SIG-M5 treated with dmso at 0.1 percent for 504 hours (cell line): Measurements from ENCODE around the gene NUDT15.
"Not testable (repeated sequence)": the region's sequence is repeated elsewhere in the genome, so short reads cannot be mapped to it uniquely, and the experiment has no call there.

ENCODE experiments used
- DNase-seq: peaks from one replicate; lab custom pipeline; 2025; ENCODE audit not compliant: unreplicated experiment; lab: John Stamatoyannopoulos, UW

Gene NUDT15

GRCh38 chr13:48037346-48038173, at the start of gene NUDT15:
NUDT15 (plus strand) TSS chr13:48037726; CDS start chr13:48037747, 21 bp downstream.
- peak; percentile 95 for DNase-seq

GRCh38 chr13:47990427-47990826, 47.1 kb upstream of the NUDT15 start:
- no peak for DNase-seq

GRCh38 chr13:47990920-47991466, 46.5 kb upstream of the NUDT15 start:
- DNase-seq = no peak

- no peak for DNase-seq
Measured at GRCh38 chr13:47991859-47992258, 45.7 kb upstream of the NUDT15 start.

- no peak for DNase-seq
Measured at GRCh38 chr13:47997384-47997783, 40.1 kb upstream of the NUDT15 start.

- no peak for DNase-seq
Measured at GRCh38 chr13:47999973-48000372, 37.6 kb upstream of the NUDT15 start.

DNA sequence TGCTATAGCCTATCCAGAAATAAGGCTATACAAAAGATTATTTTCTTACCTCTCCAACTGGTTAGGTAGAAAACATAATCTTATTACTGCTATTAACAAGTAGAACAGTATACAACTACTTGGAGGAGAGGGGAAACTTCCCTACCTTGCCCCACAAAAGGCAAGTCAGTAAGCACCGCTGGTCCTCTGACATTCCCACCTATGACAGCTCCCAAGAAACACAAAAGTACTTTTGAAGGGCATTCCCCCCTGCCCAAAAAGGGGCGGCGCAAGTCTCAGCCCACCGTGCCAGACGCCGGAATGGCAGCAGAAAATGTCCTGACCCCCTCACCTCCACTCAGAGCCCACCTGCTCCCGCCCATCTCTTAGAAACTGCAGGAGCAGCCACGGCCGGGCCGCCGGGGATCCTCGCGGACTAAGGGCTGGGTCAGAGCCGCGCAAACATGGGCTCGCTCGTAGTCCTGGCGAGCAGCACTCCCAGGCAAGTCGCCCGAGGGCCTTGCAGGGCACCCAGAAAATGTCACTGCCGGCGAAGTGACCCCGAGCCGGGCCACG, 36.9 kb upstream of the NUDT15 start:
- DNase-seq = no peak

DNA sequence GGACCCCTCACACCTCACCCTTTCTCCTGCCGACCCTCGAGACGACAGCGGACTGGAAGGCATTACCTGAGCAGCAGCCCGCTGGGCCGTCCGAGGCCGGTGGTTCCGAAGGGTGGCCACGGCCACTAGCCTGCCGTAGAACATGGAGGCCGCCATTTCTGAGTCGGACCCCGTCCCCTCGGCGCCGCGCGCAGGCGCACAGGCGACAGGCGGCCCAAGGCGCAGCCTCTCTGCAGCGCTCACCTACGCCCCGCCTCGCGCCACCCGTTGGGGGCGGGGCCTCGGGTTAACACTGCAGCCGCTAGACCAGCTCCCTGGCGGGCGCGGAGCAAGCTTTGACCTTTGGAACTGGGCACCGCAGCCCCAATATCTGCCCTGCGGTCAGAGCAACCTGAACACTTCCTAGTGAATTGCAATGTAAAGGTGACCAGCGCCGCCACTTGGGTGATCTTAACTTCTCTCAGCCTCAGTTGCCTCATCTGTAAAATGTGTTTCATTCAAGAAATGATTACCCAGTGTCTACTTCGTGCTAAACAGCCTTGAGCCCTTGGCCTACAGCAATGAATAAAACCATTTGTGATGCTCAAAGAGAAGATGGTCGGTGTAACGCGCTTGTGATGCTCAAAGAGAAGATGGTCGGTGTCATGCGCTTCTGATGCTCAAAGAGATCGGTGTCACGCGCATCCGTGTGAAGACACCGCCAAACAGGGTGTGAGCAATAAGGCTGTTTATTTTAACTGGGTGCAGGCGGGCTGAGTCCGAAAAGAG, 36.2 kb upstream of the NUDT15 start, which contains the start of gene SUCLA2:
Gene SUCLA2, minus strand, starts transcription at position 160 of the 768 bp plus-strand sequence. Its CDS starts 4 bp downstream, at position 156.
- DNase-seq = peak; percentile 81

- DNase-seq = not testable (repeated sequence)
Measured at GRCh38 chr13:48001999-48002398, 35.5 kb upstream of the NUDT15 start.

DNA sequence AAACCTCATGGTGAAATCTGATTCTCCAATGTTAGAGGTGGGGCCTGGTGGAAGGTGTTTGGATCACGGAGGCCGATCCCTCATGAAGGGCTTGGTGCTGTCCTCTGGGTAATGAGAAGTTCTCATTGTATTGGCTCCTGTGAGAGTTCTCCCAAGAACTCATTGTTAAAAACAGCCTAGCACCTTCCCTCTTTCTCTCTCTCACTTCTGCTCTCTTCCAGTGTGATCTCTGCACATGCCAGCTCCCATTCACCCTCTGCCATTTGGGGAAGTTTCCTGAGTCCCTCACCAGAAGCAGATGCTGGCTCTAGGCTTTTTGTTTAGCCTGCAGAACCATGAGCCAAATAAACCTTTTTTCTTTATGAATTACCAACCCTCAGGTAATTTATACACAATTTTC, 33.3 kb upstream of the NUDT15 start:
- DNase-seq = peak; percentile 64

GRCh38 chr13:48006396-48006795, 31.1 kb upstream of the NUDT15 start:
- no peak for DNase-seq

DNA sequence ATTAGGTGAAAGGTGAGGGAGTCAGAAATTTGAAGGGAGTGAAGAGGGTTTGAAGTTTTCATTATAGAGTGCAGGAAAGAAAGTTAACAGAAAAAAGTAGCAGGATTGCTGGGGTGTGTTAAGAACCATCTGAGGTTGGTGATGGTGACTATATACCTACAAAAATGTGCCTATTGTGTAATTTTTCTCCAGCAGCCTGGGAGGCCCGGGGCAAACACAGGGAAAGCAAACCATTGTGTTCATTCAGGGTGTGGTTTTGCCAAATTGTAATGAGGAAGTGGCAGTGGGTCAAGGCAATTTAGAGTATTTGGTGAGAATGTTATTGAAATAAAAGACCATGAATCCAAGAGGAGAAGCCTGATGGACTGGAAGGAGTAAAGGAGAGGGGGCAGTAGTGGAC, 28.2 kb upstream of the NUDT15 start:
- peak; percentile 79 for DNase-seq

DNA sequence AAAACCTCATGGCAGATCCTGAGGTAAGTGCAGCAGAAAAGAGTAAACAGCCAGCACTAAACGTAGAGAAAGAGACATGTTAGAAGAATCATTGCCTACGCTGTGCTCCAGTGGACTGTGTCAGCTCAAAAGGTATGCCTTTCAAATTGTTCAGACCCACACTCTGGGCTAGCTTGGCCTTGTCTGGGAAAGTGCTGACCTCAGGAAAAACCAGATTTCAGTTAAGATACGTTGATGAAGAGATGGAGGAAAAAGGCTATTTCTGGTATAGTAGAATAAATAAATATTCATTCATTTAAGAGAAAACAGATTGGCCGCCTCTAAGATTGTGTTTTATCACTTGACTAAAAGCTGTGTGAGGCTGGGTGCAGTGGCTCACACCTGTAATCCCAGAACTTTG, 26.8 kb upstream of the NUDT15 start:
- DNase-seq = no peak

DNA sequence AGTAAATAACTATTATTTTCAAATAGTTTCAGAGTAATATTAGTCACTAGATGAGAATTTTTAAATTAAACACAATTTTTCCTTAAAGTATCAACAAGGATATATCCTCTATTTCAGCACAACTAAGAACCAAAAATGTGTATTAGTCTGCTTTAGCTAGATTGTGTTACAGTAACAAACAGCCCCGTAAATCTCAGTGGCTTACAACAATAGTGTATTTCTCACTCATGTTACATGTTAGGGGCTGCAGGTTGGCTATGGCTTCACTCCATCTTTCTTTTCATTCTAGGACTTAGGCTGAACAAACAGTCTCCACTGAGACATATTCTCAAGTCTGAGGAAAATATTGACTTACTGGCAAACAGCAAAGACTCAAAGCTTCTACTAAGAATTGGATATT, 24.9 kb upstream of the NUDT15 start:
- no peak for DNase-seq

DNA sequence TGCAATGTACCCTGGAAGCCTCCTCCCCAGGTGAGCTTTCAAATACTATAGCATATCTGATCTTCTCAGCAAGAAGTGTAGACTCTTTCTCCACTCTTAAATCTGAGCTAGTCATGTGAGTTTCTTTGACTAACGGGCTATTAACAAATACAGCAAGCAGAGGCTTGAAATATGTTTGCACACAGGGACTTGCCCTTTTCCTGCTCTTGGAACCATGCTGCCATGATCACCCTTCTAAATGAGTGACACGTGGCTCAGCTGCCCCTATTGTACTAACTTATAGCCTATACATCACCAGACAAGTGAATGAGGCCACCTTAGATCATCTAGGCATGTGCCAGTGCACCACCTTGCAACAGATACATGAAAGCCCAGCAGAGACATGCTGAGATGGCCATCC, 23.2 kb upstream of the NUDT15 start:
- DNase-seq = no peak

DNA sequence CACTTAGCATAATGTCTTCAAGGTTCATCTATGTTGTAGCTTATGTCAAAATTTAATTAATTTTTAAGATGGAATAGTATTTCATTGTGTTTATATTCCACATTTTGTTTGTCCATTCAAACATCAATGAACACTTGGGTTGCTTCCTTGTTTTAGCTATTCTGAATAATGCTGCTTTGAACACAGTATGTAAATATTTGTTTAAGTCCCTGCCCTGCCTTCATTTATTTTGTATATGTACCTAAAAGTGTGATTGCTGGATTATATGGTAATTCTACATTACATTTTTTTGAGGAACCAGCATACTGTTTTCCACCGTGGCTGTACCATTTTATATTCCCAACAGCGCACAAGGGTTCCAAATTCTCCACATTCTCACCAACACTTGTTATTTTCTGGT, 18.9 kb upstream of the NUDT15 start:
- DNase-seq = no peak

DNA sequence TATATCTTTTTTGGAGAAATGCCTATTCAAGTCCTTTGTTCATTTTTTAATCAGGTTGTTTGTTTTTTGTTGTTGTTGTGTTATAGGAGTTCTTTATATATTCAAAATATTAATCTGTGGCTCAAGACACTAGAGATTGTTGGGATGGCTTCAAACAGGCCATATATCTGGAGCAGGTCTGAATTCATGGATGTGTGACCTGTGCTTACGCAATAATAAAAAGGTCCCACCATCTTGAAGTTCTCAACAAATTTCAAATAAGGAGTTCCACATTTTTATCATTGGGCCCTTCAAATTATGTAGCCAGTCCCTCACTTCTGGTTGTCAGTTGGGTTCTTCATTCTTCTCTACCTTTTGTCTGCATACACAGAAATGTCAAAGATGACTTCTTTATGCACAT, 17.7 kb upstream of the NUDT15 start:
- no peak for DNase-seq

GRCh38 chr13:48028066-48028465, 9.5 kb upstream of the NUDT15 start:
- no peak for DNase-seq

DNA sequence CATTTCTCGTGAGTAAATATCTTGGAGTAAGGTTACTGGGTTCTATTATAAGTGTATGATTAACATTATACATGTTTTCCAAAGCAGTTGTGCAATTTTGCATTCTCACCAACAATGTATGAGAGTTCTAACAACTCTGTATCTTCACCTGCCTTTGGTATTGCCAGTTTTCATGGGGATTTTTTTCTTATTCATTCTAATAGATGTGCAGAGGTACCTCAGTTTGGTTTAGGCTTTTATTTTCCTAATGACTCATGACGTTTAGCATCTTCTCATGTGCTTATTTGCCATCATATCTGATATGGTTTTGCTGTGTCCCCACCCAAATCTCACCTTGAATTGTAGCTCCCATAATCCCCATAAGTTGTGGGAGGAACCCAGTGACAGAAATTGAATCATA, 7.7 kb upstream of the NUDT15 start:
- DNase-seq = no peak

- no peak for DNase-seq
Measured at GRCh38 chr13:48038761-48039160, 1.2 kb downstream of the NUDT15 start.

DNA sequence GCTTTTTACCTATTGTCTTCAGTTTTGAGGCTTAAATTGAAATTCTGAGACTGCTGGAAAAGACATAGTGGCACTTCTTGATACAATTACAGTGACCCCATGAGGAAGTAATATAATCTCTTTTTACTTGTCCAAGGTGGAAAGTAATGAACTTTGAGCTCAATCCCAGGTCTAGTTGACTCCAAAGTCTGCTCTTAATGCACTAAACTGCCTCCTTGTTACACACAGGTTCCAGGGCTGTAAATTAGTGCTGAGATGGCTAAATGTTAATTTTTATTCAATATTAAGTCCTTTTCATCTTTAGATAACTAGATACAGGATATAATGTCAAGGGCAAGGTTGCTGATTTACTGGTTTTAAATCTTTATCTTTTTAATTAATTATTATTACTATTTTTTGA, 2.5 kb downstream of the NUDT15 start:
- DNase-seq = no peak

DNA sequence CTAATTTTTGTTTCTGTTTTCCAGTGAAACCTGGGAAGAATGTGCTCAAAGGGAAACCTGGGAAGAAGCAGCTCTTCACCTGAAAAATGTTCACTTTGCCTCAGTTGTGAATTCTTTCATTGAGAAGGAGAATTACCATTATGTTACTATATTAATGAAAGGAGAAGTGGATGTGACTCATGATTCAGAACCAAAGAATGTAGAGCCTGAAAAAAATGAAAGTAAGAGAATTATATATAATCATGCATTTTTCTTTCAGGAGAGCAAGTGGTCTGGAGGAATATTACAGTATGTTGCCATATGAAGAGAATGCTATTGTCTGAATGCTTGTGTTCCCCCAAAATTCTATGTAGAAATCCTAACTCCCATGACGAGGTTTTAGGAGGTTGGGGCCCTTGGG, 3.4 kb downstream of the NUDT15 start:
- DNase-seq = no peak
